Inflammatory macrophage (primary cell): ENCODE measurements around the gene TMEM135.
"Not testable (repeated sequence)": the region's sequence is repeated elsewhere in the genome, so short reads cannot be mapped to it uniquely, and the experiment has no call there.

ENCODE experiments used
- DNase-seq, 2 donors: peaks; one replicate each; pipeline ENCODE4 v3.0.0-alpha.2; 2020 to 2022

The TMEM135 gene

DNA sequence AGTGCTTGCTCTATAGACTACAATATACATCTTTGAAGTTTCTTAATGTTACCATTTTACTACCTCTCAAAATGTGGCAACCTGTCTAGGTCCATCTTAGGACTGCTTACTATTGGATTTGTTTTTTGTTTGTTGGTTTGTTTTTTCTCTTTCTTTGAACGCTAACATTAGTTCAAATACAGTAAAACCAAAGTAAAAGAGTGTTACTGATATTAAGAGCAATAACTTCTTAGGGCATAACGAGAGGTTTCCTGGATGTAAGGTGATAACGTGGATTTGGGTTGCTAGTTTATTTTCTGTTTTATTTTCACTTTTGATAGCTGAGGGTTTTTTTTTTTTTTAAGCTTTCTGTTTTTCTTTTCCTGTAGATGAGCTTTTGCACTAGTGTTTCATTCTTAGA lies 43.6 kb downstream of the TMEM135 start:
- DNase-seq: no peak

GRCh38 chr11:87082590-87082989 lies 44.9 kb downstream of the TMEM135 start:
- DNase-seq: no peak

GRCh38 chr11:87083029-87083428 lies 45.3 kb downstream of the TMEM135 start:
- no peak for DNase-seq

DNA sequence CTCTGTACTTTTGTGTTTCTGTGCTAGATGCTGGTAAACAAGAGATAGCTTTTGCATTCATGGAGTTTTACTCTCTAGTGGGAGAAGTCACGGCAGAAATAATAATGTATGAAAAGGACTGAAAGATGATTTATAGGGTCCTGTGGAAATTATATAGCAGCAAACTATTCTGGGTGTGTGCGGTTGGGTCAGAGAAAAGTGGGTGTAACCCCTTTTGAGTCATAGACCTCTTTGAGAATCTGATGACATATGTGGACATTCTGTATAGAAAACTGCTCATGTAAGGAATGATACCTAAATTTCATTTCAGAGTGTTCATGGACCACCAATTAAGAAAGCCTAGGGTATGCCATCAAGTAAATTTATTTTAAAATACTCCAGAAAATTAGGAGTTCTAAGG lies 54.4 kb downstream of the TMEM135 start:
- no peak for DNase-seq

DNA sequence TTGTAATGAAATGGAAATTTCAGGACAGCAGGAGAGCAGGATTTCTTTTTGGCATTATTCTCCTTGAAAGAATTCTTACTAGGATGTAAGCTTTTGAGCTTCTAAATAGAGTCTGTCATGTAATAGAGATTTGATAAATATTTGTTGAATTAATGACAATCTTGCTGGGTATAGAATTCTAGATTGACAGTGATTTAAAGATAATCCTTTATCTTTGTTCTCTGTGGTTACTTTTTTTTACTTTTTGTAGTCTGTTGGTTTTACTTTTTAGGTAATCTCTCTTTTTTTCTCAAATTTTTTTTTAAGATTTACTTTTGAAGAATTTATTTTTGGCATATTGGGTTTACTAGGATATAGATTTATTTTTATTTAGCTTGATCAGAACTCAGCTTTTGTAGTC lies 54.8 kb downstream of the TMEM135 start:
- no peak for DNase-seq

DNA sequence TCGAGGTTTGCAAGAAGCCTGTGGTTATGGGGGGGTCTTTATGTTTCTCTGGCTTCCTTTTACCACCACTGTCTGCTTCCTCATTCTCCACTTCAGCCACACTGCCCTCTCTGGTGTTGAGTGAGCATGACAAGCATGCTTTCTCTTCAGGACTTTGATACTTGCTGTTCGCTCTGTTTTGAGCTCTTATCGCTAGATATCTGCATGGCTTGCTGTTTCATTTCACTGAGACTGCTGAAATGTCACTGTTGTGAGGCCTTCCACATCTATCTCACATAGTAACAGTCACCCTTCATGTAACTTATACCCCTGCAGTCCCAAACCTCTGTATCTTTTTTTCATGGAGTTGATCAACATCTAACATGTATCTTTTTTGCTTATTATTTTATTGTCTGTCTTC lies 59.8 kb downstream of the TMEM135 start:
- DNase-seq: peak; percentile 16 to 32

DNA sequence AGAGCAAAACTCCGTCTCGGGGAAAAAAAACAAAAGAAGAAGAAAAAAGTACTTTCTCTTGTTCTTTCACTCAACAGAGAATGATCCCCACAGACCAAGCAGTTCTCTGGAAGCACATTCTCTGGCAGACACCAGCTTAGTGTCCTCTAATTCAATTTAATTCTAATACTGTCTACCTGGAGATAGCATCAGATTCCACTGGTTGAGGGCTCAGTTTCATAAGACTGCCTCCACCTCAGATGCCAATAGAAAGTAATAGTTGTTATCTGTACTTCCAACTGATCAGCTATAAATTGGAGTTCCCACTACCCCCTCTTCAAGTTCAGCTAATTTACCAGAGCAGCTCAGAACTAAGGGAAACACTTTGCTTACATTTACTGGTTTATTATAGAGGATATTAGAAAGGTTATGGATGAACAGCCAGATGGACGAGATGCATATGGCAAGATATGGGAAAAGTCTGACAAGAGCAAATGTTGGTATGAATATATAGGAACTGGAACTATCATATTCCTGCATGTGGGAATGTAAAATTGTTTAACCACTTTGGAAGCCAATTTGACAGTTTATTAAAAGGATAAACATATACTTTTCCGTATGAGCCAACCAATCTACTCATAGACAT lies 64.3 kb downstream of the TMEM135 start:
- DNase-seq: no peak

- not testable (repeated sequence) for DNase-seq
These were observed 68.1 kb downstream of the TMEM135 start for GRCh38 chr11:87105826-87106225.

DNA sequence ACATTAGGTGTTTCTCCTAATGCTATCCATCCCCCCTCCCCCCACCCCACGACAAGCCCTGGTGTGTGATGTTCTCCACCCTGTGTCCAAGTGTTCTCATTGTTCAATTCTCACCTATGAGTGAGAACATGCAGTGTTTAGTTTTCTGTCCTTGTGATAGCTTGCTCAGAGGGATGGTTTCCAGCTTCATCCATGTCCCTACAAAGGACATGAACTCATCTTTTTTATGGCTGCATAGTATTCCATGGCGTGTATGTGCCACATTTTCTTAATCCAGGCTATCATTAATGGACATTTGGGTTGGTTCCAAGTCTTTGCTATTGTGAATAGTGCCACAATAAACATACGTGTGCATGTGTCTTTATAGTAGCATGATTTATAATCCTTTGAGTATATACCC lies 69.6 kb downstream of the TMEM135 start:
- not testable (repeated sequence) for DNase-seq

DNA sequence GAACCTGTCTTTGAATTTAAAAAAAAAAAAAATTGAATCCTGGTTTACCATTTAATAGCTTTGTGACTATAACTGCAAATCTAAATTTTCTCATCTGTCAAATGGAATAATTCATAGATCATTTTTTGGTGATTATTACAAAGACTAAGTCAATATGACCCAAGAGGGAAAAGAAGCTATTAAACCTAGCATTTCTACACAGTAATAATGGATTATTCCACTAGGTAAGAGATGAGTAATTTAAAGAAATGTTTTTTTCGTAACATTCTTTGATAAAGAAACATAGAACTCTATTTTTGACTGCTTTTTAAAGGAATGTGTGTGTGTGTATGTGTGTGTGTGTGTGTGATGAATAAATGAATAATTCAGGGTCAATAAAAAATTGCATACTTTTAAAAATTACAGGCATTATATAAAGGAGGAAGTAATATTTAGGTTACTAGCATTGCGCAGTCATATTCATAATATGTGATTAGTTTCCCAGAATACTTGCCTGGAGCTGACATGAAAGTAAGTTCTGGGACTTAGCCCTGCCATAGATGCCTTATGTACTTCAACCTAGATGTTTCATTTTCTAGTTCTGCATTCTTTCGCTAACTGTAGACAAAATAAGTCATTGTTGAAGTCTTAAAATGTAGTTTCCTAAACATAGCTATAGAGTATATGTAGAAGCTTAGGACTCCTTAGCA lies 72.9 kb downstream of the TMEM135 start:
- no peak for DNase-seq

GRCh38 chr11:87114093-87114492 lies 76.4 kb downstream of the TMEM135 start:
- DNase-seq: no peak

- no peak for DNase-seq
These were observed 78.5 kb downstream of the TMEM135 start for GRCh38 chr11:87116185-87116584.

- no peak for DNase-seq
These were observed 83.2 kb downstream of the TMEM135 start for GRCh38 chr11:87120937-87121336.

DNA sequence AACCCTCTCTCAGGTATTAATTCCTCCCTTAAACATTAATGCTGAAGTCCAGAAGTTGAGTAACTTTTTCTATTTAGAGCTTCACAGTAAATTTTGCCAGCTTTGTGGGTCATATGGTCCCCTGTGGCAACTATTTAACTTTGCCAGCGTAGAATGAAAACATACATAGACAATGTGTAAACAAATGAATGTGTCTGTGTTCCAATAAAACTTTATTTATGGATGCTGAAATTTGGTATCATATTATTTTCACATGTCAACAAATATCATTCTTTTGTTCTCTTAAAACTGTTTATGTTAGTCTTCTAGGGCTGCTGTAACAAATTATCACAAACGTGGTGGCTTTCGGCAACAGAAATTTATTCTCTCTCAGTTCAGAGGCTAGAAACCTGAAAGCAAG lies 85.1 kb downstream of the TMEM135 start:
- DNase-seq: no peak

- DNase-seq: no peak
These were observed 87.5 kb downstream of the TMEM135 start for GRCh38 chr11:87125257-87125656.

GRCh38 chr11:87127101-87127500 lies 89.4 kb downstream of the TMEM135 start:
- DNase-seq: no peak

GRCh38 chr11:87128372-87128771 lies 90.6 kb downstream of the TMEM135 start:
- DNase-seq: no peak

DNA sequence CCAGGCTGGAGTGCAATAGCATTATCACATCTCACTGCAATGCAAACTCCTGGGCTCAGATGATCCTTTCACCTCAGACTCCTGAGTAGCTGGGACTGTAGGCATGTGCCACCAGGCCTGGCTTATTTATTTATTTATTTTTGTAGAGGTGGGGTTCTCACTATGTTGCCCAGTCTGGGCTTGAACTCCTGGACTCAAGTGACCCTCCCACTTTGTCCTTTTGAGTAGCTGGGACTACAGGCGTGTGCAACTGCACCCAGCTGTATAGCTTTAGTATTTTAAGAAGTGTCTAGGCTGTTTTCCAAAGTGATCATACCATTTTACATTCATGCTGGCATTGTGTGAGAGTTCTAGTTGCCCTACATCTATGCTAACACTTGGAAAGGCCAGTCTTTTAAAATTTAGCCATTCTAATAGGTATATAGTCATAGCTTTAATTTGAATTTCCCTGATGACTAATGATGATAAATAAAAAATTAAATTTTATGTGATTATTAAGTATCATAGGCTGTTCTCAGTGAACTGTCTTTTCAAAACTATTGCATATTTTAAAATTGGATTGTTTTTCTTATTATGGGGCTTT lies 96.9 kb downstream of the TMEM135 start:
- no peak for DNase-seq

DNA sequence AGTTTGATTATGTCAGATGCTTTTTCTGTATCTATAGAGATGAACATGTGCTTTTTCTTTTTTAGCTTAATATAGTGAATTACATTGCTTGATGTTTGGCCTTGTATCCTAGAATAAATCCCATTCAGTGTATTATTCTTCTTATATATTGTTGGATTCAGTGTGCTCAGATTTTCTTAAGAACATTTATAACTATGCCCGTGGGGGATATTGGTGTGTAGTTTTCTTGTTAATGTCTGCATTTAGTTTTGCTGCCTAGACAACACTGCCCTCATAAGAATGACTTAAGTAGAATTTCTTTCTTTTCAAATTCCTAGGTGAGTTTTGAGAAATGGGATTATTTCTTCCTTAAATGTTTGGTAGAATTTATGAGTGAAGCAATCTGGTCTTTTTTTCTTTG lies 98.5 kb downstream of the TMEM135 start:
- DNase-seq: no peak

GRCh38 chr11:87137711-87138110 lies 100.0 kb downstream of the TMEM135 start:
- no peak for DNase-seq

DNA sequence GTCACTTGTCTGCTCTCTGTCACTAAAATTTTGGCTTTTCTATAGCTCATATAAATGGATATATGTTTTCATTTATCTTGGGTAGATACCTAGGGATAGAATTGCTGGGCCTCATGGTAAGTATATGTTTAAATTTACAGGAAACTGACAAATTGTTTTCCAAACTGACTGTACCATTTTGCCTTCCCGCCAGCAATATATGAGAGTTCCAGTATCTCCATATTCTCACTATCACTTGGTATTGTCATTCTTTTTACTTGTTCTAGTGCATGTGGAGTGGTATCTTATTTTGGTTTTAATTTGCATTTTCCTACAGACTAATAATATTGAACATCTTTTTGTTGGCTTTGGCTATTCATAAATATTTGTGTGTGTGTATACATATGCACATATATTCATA lies 101.7 kb downstream of the TMEM135 start:
- DNase-seq: no peak

DNA sequence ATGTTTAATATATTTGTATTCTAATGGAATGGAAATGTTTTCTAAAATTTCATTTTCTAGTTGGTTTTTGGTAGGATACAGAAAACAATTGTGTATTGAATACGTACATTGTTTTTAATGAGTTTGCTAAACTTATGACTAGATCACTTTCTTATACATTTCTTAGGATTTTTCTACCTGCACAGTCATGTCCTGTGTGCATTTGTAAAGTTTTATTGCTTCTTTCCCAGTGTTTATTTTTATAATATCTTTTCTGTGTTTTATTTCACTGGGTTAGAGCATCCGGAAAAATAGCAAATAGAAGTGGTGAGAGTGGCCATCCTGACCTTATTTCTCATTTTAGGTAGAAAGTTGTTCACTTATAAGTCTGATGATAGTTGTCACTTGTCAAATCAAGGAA lies 103.6 kb downstream of the TMEM135 start:
- DNase-seq: no peak

DNA sequence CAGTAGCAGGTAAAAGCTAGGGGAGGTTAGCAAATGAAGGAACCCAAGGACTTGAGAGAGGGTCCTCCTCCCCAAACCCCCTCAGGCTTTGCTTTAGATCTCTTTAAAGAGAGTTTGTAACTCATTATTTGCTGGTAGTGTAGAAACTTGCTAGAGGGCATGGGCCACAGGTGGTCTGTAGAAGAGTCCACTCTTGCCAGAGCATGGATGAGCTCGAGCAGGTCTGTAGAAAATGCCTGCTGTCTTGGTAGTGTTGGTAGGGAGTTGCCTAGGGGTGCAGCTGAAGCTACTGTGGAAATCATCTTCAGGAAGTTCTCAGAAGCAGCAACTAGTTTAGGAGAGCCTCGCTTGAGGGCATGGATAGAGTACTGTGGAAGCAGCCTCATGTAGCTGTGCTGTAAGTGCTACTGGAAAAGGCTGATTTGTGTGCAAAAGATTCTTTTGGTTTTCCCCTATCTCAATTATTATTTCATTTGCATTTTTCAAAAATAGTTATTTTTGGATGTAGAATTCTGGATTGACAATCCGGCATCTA lies 104.3 kb downstream of the TMEM135 start:
- no peak for DNase-seq

GRCh38 chr11:87142594-87142993 lies 104.9 kb downstream of the TMEM135 start:
- no peak for DNase-seq
